Stimulated activated CD8-positive, alpha-beta memory T cell treated with anti-CD3 and anti-CD28 coated beads, Interleukin-12 subunit alpha, Interleukin-12 subunit beta, amount 100 ng/mL, for 4 hours (primary cell): ENCODE measurements around the gene OR2A12.
"Not testable (repeated sequence)": the region's sequence is repeated elsewhere in the genome, so short reads cannot be mapped to it uniquely, and the experiment has no call there.

ENCODE experiments used
- DNase-seq: peaks from one replicate; pipeline ENCODE4 v3.0.0-alpha.2; 2020; ENCODE audit warnings: low read depth

OR2A12 gene, protein sequence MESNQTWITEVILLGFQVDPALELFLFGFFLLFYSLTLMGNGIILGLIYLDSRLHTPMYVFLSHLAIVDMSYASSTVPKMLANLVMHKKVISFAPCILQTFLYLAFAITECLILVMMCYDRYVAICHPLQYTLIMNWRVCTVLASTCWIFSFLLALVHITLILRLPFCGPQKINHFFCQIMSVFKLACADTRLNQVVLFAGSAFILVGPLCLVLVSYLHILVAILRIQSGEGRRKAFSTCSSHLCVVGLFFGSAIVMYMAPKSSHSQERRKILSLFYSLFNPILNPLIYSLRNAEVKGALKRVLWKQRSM

DNA sequence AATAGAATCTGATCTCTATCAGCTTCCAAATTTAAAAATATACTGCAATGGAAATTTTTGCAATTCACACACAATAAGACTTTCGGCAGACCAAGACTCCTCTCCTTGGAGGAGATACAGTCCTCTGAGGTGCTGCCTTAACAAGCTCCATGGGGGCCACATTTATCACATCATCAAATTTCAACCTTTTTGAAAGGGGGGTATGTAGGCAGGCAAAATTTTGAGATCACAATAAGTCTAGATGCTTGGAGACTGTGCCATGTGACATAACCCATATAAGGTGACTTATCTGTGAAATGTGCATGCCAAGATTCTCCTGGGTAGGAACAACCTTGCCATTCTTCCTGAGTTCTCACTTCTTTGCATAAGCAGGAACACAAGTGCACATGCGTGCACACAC is at the start of gene OR2A12:
Gene OR2A12, plus strand, starts transcription at position 301 of the 400 bp plus-strand sequence. CDS start 8,830 bp downstream, outside the sequence.
- DNase-seq = no peak

DNA sequence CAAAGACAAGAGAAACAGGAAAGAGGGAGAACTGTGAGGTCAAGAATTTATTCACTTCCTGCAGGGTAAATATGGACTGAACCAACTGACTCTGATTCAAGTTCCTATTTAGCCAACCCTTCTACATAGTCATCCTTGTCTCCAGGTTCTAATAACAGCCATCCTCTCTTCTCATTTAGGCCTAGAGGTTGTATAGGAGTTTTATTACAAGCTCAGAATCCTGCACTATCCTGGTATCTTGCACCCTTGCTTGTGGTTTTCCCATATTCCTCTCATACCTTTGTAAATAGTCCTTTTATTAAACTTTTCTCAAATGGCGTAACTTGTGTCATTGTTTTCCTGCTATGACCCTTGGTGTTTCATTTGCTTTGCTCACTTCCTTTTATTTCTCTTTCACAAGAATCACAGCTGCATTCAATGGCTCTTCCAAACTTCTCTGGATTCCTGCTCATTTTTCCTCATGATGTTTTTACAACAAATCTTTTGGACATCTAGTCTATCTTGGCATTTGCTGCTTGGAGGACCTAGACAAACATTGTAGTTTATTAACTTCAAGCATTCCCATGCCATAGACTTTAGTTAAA is 49.7 kb upstream of the OR2A12 start:
- no peak for DNase-seq

DNA sequence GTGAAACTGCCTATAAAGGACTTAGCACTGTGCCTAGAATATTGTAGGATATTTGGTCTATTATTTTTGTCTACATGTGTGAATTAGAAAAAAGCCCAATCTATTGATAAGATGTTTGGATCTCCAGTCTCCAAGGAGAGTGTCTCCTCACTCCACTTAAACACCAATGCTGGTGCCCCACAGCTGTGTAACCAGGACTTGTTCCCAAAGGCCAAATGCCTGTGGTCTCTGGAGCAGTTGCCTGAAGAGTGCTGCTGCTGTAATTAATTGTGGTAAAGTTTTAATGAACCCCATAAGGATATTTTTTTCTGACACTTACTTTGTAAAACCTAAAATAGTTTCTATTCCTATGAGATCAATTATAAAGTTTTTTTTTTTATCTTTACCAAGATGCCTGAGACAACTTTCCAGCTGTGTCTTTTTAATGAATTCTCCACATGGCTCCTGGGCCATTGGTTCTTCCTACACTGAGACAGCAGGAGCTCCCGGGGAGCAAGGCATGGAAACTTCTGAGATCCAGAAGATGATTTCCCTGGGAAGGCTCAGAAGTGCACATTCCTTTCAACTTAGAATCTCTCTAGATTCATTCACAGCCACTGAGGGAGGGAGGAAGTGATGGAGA is 48.6 kb upstream of the OR2A12 start:
- no peak for DNase-seq

DNA sequence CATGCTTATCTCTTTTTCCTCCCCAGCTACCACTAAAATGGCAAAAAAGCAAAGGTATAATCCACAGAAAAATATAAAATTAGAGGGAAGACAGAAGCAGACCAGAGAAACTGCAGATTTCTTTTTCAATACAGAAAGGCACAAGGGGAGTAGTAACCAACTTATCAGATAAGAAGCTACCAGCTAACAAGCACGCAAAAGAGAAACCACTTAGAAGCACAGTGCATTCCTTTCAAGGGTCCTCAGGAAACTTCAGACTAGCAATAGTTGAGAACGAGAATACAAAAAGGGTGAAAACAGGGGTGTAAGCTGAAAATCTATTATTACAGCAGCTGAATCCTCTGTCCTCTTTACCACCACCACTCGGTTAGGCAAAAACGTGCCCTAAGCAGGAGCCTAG is 47.2 kb upstream of the OR2A12 start:
- DNase-seq = no peak

DNA sequence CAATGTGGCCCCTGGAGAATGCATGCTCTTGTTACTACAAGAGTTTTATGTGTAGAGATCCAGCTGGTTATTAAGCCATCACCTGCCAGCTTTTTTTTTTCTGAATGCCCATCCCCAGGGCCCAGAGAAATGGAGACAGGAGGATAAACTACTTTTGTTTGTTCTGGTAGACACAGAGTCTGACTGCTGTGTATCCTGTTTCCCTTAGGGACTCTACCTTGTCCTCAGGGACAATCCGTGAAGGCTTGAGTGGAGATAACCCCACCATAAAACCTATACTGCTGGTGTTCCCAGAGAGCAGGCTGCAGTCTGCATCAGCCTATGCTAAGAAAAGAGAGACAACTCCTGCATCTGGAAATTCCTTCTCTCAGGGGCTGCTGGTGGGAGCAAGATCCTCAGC is 37.4 kb upstream of the OR2A12 start, which contains the start of gene OR2A5:
Gene OR2A5, plus strand, starts transcription at position 301 of the 400 bp plus-strand sequence. CDS start 1,454 bp downstream, outside the sequence.
- no peak for DNase-seq

DNA sequence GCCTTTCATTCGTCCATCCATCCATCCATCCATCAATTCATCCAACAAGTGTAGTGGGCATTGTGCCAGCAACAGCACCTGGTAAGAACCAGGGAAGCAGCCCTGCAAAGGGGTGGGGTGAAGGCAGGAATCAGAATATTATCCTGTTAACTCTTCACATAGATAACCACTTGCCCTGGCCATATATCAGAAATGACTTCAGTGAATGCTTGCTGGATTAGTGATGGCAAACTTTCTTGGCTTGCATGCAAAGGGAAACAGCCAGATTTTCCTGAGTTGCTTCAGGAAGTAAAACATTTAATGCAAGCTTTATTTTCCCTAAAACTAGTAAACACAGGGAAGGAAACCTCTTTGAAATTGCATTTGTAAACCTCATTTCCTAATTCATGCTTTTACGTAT is 36.6 kb upstream of the OR2A12 start:
- no peak for DNase-seq

DNA sequence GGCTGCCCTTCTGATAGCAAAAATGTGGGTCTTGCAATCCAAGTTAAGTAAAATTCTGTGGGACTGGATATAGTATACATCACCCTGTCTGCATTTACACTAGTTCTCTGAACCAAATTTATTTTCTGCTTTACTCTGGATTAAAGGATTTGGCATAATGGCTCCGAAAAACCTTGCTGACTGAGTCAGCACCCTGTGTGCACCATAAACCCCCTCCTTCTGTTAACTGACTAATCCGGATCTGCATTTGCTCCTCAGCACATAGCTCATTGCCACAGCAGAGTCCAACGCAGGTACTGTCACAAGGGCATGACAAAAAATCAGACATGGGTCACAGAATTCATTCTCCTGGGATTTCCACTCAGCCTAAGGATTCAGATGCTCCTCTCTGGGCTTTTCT is 36.0 kb upstream of the OR2A12 start:
- DNase-seq = no peak

DNA sequence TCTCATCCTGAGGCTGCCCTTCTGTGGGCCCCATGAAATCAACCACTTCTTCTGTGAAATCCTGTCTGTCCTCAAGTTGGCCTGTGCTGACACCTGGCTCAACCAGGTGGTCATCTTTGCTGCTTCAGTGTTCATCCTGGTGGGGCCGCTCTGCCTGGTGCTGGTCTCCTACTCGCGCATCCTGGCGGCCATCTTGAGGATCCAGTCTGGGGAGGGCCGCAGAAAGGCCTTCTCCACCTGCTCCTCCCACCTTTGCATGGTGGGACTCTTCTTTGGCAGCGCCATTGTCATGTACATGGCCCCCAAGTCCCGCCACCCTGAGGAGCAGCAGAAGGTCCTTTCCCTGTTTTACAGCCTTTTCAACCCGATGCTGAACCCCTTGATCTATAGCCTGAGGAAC is 35.2 kb upstream of the OR2A12 start:
- DNase-seq = not testable (repeated sequence)

DNA sequence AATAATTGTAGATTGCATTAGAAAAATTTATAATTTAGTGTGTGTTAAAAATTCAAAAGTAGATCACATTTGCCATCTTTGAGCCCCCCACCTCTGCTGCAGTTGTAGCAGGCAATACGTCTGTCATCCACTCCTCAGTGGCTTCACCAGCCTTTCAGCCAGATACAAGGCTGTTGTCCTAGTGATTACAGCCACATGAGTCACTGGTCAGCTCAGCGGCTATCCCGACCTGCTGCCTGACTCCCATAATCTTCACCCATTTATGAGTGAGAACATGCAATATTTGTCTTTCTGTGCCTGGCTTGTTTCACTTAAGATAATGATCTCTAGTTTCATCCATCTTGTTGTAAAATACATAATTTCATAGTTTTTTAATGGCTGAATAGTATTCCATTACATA is 28.1 kb upstream of the OR2A12 start:
- DNase-seq = no peak

DNA sequence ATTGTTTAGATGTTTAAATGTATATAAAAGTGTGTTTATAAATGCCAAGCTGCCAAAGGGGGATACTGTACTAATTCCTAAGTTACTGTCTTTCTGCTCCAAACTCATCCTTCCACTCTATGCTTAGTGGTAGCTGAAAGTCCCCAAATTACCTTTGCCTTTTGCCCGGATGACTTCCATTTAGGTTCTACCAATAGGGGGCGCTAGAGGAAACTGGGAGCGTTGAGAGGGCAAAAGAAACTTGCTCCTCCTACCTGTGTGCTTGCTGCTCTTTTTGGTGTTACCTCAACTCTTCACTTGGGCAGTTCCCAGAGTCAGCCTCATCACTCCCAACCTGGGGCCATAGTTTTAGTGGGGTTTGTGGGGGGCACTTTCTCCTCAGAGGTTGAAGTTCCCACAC is 22.4 kb upstream of the OR2A12 start:
- DNase-seq = no peak

DNA sequence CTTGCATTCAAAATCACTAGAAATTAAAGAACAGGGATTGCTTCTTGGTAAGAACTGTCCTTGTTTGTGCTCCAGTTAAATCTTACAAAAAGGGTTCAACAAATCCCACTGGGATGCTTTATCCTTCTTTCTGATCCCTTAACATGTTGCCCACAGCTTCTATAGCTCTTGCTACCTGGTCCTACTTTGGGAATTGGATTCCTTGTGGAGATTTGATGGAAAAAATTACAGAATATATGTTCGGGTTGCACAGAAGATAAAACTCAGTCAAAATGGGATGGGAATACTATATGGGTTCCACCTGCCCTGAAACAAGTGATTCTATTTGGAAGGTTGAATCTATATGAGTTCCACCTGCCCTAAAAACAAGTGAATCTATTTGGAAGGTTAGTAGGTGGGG is 16.6 kb upstream of the OR2A12 start, which contains the start of gene OR2A25:
Gene OR2A25, plus strand, starts transcription at position 301 of the 400 bp plus-strand sequence. CDS start 4,409 bp downstream, outside the sequence.
- no peak for DNase-seq

DNA sequence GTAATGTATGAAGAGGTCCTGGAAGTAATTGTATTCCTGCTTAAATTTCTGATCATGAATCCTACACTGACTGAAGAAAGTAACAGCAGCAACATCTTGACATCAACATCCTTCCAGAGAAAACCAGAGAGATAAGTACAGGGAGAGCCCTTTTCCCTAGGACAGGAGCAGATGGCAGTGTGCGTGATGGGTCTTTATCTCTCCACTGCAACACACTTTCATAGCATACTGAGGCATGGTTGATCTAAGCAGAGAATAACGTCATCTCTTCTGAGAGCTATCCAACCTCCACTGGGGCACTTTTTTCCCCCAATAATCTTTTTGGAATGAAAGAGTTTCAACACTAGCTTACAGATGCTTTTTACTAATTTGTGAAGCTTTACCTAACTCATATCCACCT is 16.1 kb upstream of the OR2A12 start:
- DNase-seq = no peak

DNA sequence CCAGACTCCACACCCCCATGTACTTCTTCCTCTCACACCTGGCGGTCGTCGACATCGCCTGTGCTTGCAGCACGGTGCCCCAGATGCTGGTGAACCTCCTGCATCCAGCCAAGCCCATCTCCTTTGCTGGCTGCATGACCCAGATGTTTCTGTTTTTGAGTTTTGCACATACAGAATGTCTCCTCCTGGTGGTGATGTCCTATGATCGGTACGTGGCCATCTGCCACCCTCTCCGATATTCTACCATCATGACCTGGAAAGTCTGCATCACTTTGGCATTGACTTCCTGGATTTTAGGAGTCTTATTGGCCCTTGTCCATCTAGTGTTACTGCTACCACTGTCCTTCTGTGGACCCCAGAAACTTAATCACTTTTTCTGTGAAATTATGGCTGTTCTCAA is 11.7 kb upstream of the OR2A12 start:
- no peak for DNase-seq

DNA sequence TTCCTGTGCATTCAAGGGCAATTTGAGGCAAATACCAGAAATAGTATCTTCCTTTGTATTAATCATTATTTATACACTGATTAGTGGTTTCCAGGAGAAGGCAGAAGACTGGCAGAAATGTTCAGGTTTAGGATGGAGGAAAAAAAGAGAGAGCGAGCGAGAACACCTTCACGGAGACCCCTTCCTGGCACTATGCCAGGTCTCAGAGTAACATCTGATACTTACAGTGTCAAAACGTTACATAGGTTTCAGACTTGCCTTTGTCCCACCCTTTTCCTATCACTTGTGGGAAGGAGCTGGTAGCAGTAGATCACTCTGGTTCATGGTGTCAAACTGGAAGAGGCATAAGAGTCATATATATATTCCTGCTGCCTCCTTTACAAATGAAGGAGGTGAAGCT is 652 bp downstream of the OR2A12 start:
- no peak for DNase-seq

DNA sequence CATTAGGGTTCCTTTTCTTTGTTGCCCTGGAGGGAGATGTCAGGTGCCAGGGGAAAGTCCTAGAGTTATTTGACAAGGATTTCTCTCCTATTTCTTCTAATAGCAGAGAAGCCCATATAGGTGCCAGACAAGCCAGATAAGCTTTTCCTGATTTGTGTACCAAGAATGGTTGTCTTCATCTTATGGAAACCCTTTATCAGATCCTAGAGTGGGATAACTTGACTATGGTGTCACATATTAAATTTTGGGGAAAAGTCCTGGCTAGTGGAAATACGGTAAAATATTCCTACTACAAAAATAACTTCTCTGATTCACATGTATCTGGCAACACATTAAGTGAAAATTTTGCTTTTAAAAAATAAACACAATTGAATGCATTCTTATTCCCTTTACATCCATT is 1.2 kb downstream of the OR2A12 start:
- DNase-seq = no peak

DNA sequence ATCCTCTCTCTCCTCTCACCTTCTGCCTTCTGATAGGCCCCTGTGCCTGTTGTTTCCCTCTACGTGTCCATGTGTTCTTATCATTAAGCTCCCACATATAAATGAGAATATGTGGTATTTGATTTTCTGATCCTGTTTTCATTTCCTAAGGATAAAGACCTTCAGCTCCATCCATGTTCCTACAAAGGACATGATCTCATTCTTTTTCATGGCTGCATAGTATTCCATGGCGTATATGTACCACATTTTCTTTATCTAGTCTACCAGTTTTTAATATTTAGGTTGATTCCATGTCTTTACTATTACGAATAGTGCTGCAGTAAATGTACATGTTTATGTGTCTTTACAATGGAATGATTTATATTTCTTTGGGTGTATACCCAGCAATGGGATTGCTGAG is 4.6 kb downstream of the OR2A12 start:
- DNase-seq = no peak

DNA sequence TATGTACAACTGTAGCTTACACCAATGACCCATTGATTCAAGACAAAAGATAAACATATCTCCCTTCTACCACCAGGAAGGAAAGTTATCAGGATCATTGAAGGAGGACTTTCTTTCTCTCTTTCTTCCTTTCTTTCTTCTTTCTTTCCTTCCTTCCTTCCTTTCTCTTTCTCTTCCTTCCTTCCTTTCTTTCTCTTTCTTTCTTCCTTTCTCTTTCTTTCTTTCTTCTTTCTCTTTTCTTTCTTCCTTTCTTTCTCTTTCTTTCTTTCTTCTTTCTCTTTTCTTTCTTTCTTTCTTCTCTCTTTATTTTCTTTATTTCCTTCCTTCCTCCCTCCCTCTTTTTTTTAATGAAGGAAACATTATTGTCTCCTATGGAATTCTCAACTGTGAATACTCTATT is 12.7 kb downstream of the OR2A12 start:
- DNase-seq = no peak

DNA sequence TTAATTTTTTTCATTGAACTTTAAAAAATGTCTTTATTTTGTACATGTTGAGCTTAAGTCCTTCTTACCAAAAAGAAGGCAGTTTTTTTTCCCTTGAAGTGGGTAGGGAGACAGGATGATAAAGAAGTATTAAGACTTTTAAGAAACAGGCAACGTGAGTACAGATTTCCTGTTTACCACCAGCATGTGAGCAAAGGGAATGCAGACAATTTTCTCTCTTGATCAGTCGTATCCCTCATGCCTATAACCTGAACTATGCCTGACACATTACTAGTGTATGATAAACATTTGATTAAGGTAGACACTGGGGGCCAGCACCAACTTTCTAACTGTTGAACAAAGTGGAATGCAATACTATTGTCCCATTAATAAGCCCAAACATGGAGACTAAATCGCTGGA is 14.5 kb downstream of the OR2A12 start:
- no peak for DNase-seq

DNA sequence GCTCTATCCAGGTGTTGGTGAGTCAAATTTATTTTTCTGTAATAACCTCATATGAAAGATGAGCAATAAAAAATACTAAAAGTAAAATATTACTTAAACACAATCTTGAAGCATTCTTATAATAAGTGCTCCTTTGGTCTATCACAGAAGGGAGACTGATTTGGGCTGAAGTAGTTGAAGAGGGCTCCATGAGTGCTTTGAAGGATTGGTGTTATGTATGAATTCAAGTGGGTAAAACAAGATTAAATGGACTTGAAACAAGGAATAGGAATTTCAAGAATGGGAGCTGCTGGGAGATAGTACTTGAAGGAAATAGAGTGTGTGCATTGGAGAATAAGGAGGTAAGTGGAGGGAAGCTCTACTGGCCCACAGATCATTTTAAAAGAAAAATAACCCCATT is 16.0 kb downstream of the OR2A12 start:
- no peak for DNase-seq

DNA sequence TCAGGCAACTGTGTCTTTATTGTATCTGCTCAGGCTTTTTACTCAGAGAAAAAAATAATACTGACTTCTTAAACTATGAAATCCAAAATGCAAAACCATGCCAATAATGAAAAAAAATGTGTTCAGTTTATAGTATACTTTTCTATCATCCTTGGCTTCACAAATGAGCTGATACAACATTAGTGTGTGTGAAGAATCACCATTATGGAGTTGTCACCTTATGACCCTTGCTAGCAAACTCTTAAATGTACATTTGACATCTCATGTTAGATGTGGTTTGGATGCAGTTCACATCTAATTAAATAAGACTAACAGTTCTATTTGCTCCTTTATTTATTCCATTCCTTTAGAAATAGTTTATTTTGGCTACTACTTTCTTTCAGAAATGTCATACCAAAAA is 19.1 kb downstream of the OR2A12 start:
- DNase-seq = no peak

DNA sequence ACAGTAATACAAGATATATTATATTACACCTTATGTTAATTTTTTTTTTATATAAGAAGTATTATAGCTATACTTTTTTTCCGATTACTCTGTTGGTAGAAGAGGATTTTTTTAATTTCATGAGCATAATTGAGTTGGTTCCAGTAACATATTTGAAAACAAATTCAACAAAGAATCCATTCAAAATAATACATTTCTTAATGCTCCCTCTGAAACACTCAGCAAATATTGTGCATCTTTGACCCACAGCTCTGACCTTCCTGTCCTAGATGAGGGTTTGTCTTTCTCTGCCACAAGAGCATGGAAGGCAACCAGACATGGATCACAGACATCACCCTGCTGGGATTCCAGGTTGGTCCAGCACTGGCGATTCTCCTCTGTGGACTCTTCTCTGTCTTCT is 23.2 kb downstream of the OR2A12 start, which contains the start of gene OR2A2:
Gene OR2A2, plus strand, starts transcription at position 301 of the 400 bp plus-strand sequence. Its CDS starts 0 bp downstream, at position 301.
- DNase-seq = no peak

DNA sequence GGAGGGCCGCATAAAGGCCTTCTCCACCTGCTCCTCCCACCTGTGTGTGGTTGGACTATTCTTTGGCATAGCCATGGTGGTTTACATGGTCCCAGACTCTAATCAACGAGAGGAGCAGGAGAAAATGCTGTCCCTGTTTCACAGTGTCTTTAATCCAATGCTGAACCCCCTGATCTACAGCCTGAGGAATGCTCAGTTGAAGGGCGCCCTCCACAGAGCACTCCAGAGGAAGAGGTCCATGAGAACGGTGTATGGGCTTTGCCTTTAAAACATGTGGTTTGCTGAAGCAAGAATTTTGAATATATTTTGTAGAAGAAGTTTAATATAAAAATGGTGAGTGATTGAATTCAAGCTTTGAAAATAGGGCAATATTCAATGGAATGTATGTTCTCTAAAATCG is 24.2 kb downstream of the OR2A12 start:
- DNase-seq = no peak

DNA sequence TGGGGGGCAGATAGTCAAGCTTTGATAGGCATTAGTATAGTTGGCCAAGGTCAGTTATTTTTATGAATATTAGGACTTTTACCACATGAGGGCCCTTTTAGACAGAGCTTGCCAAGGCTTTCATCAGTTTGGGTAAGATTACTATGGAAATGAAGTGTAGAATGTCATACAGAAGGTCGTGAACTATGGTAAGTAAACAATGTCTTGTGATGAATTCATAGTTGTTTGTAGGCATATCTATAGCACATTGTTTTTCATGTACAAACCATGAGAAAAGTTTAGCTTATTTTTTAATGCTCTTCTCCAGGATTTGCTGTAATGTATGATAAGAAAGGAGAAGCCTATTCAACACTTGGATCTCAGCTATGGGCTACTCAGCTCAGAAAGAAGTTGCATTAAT is 27.6 kb downstream of the OR2A12 start:
- no peak for DNase-seq
